Measurements from ENCODE around the gene ADAM23.

DNA sequence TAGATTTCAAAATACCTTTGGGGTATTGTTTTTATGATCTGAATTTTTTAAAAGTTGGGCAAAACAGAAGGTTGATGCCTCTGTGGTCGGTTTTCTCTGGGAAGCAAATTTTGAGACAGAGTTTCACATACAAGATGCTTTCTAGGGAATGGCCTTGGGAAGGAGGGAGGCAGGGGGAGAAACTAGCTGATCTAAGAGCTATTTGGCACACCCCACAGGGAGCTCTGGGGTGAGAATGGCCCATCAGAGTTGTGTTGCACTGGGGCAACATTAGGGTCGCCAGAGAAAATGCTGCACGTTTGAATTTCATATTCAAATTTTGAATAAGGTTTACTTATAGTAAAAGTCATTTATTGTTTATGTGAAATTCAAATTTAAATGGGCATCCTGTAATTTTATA is 11.9 kb upstream of the ADAM23 start:
- TF ChIP-seq, protein P1, sequence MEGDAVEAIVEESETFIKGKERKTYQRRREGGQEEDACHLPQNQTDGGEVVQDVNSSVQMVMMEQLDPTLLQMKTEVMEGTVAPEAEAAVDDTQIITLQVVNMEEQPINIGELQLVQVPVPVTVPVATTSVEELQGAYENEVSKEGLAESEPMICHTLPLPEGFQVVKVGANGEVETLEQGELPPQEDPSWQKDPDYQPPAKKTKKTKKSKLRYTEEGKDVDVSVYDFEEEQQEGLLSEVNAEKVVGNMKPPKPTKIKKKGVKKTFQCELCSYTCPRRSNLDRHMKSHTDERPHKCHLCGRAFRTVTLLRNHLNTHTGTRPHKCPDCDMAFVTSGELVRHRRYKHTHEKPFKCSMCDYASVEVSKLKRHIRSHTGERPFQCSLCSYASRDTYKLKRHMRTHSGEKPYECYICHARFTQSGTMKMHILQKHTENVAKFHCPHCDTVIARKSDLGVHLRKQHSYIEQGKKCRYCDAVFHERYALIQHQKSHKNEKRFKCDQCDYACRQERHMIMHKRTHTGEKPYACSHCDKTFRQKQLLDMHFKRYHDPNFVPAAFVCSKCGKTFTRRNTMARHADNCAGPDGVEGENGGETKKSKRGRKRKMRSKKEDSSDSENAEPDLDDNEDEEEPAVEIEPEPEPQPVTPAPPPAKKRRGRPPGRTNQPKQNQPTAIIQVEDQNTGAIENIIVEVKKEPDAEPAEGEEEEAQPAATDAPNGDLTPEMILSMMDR (IDR thresholded peaks at IDR 0.05) = no peak
- no peak for TF ChIP-seq ZFX (IDR thresholded peaks at IDR 0.05; ENCODE audit: borderline replicate concordance)
